ENCODE measurements around the gene AOPEP. TPM values are rescaled to one million over a fixed set of nuclear protein-coding genes. Genes with fewer than 3 reads are reported as not detected.
A peak's percentile ranks its signal among the peaks of the same experiment; 100 is the strongest.

The AOPEP gene
- total and polyA plus RNA-seq, 2 of the 13 experiments (the other 11 are each of a cell fraction or from before 2014, with no cell fraction given): 22.2 to 41.6 TPM

DNA sequence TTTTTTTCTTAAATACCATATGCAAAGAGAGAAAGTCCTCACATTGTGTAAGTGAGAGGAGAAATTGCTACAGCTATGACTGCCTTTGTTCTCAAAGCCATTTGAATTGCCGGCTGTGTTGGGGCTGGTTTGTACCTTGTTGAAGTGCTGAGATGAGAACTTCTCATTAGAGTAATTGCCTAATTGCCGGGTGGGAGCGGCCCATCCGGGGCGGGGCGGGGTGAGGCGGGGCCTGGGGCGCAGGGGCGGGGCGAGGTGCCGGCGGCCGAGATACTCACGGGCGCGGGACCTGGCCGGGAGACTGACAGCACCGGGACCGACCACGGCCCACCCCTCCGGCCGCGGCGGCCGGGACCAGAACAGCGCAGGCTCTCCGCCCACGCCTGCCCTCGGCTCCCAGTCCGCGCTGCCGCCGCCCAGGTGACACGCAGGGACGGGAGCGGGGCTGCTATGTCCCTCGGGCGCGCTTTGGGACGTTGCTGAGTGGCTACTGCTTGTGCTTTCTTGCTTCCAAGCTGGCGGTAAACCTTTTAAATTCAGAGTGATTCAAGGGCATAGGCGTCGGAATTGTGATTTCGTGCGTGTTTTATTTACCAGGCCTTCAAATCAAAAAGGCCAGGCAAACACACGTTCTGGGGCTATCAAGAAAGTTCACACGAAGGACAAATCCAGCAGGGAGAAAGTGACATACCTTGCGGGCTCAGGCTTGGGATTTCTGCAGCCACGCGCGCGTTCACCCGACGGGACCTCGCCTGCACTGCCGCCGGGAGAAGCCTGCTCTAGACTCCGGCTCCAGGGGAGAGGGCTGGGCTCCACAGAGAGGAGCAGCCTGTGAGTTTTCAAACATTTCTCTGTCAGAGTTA is 322.0 kb downstream of the AOPEP start (continued):
- TF ChIP-seq NCOR1 (IDR thresholded peaks at IDR 0.05; ENCODE audit: borderline replicate concordance, low read length): peak; percentile 46; the same call in 1 of the 2 replicates
- TF ChIP-seq RBFOX2 (IDR thresholded peaks at IDR 0.05; ENCODE audit: low read depth, low read length): peak; percentile 71
- TF ChIP-seq RXRA (CRISPR knock-in tag; IDR thresholded peaks at IDR 0.05): peak; percentile 25; the same call in 1 of the 2 replicates
- TF ChIP-seq SP5 (CRISPR knock-in tag; IDR thresholded peaks at IDR 0.05; ENCODE audit: borderline replicate concordance, low read depth): peak; percentile 16; the same call in 1 of the 2 replicates
- no peak for TF ChIP-seq ZNF264 (CRISPR knock-in tag; IDR thresholded peaks at IDR 0.05)
- no peak for TF ChIP-seq SNAI1 (CRISPR knock-in tag; IDR thresholded peaks at IDR 0.05; ENCODE audit: borderline replicate concordance)
- peak; percentile 59 for TF ChIP-seq SAP130 (CRISPR knock-in tag; IDR thresholded peaks at IDR 0.05; ENCODE audit: low read depth)
- TF ChIP-seq HNRNPLL (IDR thresholded peaks at IDR 0.05; ENCODE audit: low read depth, low read length, poor library complexity, severe bottlenecking): peak; percentile 49
- TF ChIP-seq RBM22 (optimal IDR thresholded peaks at IDR 0.05; ENCODE audit: low read length): peak; percentile 87
- TF ChIP-seq ZNF777 (CRISPR knock-in tag; IDR thresholded peaks at IDR 0.05): peak; percentile 73
- peak; percentile 59; the same call in 1 of the 2 replicates for TF ChIP-seq ZNF547 (CRISPR knock-in tag; IDR thresholded peaks at IDR 0.05)
- TF ChIP-seq KDM2A (CRISPR knock-in tag; IDR thresholded peaks at IDR 0.05; ENCODE audit: borderline replicate concordance, low read depth): peak; percentile 57; the same call in 1 of the 2 replicates
- TF ChIP-seq, protein P1, sequence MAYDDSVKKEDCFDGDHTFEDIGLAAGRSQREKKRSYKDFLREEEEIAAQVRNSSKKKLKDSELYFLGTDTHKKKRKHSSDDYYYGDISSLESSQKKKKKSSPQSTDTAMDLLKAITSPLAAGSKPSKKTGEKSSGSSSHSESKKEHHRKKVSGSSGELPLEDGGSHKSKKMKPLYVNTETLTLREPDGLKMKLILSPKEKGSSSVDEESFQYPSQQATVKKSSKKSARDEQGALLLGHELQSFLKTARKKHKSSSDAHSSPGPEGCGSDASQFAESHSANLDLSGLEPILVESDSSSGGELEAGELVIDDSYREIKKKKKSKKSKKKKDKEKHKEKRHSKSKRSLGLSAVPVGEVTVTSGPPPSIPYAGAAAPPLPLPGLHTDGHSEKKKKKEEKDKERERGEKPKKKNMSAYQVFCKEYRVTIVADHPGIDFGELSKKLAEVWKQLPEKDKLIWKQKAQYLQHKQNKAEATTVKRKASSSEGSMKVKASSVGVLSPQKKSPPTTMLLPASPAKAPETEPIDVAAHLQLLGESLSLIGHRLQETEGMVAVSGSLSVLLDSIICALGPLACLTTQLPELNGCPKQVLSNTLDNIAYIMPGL (CRISPR knock-in tag; IDR thresholded peaks at IDR 0.05; ENCODE audit: borderline replicate concordance in 1 of 2, low read depth in 1 of 2): 0 out of 4 replicates have a peak, but pooled peaks of 1 of the 2 experiments have one; percentile 58
- TF ChIP-seq TAF1 (CRISPR knock-in tag; IDR thresholded peaks at IDR 0.05): peak; percentile 29; the same call in 1 of the 2 replicates
- 0 out of 2 replicates have a peak, but pooled peaks have one; percentile 21 for TF ChIP-seq POGZ (CRISPR knock-in tag; IDR thresholded peaks at IDR 0.05)
- 0 out of 2 replicates have a peak, but pooled peaks have one; percentile 11 for TF ChIP-seq GATAD2A (CRISPR knock-in tag; IDR thresholded peaks at IDR 0.05)
- peak; percentile 25; the same call in 1 of the 2 replicates for TF ChIP-seq HDAC2 (CRISPR knock-in tag; IDR thresholded peaks at IDR 0.05)
- TF ChIP-seq THYN1 (CRISPR knock-in tag; IDR thresholded peaks at IDR 0.05; ENCODE audit: borderline replicate concordance, low read depth): no peak
- peak; percentile 53 for TF ChIP-seq RBM39 (IDR thresholded peaks at IDR 0.05; ENCODE audit: low read depth, low read length, poor library complexity, severe bottlenecking)
- no peak for TF ChIP-seq IKZF1 (IDR thresholded peaks at IDR 0.05)
- TF ChIP-seq, protein P2, sequence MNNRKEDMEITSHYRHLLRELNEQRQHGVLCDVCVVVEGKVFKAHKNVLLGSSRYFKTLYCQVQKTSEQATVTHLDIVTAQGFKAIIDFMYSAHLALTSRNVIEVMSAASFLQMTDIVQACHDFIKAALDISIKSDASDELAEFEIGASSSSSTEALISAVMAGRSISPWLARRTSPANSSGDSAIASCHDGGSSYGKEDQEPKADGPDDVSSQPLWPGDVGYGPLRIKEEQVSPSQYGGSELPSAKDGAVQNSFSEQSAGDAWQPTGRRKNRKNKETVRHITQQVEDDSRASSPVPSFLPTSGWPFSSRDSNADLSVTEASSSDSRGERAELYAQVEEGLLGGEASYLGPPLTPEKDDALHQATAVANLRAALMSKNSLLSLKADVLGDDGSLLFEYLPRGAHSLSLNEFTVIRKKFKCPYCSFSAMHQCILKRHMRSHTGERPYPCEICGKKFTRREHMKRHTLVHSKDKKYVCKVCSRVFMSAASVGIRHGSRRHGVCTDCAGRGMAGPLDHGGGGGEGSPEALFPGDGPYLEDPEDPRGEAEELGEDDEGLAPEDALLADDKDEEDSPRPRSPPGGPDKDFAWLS (CRISPR knock-in tag; IDR thresholded peaks at IDR 0.05; ENCODE audit: borderline replicate concordance): no peak
- TF ChIP-seq TSC22D2 (CRISPR knock-in tag; IDR thresholded peaks at IDR 0.05; ENCODE audit: borderline replicate concordance): 0 out of 2 replicates have a peak, but pooled peaks have one; percentile 63
- TF ChIP-seq POLR2A (IDR thresholded peaks at IDR 0.05; ENCODE audit: insufficient read depth in 1 of 2, low read depth in 2 of 2, low read length in 2 of 2): peak; percentile 24 to 35; a peak in 2 of 4 replicates
- 0 out of 2 replicates have a peak, but pooled peaks have one; percentile 23 for TF ChIP-seq ZSCAN21 (CRISPR knock-in tag; IDR thresholded peaks at IDR 0.05; ENCODE audit: borderline replicate concordance)
